NCI-H2196 treated with DMSO at 0.1 percent for 48 hours (cell line): ENCODE measurements around the gene MARS1.

Experiments
- DNase-seq: peaks from one replicate; lab custom pipeline; 2025; ENCODE audit not compliant: unreplicated experiment; lab: John Stamatoyannopoulos, UW

MARS1 gene

DNA sequence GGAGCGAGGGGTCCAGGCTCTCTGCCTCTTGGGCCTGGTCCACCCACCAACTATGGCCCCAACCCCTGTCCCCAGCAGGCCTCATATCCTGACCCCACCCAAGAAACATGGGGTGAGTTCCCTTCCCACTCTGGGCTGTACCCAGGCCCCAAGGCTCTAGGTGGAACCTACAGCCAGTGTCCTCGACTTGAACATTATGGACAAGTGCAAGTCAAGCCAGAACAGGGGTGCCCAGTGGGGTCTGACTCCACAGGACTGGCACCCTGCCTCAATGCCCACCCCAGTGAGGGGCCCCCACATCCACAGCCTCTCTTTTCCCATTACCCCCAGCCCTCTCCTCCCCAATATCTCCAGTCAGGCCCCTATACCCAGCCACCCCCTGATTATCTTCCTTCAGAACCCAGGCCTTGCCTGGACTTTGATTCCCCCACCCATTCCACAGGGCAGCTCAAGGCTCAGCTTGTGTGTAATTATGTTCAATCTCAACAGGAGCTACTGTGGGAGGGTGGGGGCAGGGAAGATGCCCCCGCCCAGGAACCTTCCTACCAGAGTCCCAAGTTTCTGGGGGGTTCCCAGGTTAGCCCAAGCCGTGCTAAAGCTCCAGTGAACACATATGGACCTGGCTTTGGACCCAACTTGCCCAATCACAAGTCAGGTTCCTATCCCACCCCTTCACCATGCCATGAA is 16.8 kb upstream of the MARS1 start:
- DNase-seq: no peak

DNA sequence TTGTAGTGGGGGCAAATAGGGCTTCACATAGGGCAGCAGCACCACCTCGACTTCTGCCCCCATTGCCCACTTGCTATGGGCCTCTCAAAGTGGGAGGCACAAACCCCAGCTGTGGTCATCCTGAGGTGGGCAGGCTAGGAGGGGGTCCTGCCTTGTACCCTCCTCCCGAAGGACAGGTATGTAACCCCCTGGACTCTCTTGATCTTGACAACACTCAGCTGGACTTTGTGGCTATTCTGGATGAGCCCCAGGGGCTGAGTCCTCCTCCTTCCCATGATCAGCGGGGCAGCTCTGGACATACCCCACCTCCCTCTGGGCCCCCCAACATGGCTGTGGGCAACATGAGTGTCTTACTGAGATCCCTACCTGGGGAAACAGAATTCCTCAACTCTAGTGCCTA is 16.2 kb upstream of the MARS1 start:
- no peak for DNase-seq

DNA sequence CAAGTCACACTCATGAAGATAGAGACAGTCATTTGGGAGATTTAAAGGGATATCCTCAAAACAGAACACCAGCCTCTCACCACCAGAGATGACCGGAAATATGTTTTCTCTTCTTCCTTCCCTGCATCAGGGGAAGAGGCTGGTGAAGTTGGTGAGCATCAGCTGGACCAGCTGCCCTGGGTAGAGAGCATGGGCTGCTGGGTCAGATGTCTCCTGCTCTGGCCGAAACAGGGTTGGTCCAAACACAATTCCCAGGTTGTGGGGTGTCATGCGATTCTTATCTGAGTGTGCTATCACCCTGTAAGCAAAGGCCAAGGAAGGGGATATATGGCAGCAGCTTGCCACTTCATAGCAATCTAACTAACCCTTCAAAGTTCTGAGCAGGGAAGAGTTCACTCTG is 15.5 kb upstream of the MARS1 start:
- no peak for DNase-seq

DNA sequence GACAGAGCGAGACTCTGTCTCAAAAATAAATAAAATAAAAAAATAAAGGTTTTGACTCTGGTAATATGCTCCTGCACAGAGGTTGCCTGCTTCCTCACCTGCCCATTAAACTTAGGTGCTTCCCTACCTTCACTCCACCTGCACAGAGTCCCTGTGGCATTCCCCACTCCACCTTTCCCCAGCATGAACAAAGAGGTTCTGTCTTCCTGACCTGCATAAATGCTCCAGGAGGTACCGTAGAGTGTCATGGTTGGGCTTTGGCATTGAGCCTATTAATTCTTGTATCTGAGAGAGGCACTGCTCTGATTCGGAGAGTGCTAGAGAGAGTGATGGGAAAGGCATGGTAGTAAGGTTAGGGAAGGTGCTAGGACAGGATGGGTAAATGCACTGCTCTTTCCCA is 14.5 kb upstream of the MARS1 start:
- DNase-seq: no peak

DNA sequence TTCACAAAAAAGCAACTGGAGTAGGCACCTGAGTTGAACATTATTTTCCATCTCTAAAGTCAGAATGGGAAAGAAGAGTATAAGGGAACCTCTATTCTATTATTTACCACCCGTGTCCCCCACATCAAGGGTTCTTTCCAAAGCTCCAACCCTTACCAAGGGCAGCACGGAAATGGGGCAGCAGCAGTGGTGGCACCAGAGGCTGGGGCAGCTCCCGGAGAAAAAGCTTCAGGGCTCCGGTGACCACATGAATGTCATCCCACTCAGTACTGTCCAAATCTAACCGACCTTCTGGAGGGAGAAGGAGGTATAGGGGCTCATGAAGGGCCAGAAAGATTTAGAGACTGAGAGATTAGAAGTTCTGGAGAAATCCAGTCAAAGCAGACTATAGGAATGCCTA is 14.0 kb upstream of the MARS1 start:
- DNase-seq: no peak

DNA sequence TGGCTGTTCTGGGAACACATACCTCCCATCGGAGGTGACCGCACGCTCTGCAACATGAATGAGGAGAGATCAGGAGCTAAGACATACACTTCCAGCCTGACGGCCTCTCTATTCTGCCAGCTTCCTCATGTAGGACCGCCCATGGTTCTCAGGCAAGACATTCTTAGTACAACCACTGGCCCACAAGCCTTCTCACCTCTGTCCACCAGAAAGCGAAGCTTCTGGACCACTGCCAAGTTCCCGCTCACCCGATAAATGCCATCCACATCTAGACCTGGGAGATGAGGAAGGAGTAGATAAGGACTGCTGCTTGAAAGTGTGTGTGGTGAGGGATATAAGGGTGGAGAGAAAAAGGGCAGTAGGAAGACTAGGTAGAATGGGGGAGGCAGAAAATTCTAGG is 13.4 kb upstream of the MARS1 start:
- no peak for DNase-seq

DNA sequence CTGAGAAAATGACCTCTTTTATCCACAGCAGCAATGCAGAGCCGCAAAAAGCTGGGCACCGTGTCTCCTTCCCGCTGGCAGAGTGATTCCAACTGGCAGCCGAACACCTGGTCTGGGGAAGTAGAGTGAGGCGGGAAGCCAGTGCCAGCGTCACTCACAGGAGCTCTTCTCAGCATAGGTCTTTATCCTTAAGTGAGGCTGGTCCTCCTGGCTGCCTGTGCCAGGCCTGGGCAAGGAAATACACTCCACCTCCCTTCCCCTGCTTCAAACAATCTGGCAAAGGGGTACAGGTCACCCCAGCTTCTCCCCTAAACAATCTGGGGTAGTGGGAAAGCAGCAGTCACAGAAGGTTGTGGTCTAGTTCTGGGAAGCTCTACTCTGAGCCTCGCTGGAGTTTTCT is 13.0 kb upstream of the MARS1 start:
- no peak for DNase-seq

DNA sequence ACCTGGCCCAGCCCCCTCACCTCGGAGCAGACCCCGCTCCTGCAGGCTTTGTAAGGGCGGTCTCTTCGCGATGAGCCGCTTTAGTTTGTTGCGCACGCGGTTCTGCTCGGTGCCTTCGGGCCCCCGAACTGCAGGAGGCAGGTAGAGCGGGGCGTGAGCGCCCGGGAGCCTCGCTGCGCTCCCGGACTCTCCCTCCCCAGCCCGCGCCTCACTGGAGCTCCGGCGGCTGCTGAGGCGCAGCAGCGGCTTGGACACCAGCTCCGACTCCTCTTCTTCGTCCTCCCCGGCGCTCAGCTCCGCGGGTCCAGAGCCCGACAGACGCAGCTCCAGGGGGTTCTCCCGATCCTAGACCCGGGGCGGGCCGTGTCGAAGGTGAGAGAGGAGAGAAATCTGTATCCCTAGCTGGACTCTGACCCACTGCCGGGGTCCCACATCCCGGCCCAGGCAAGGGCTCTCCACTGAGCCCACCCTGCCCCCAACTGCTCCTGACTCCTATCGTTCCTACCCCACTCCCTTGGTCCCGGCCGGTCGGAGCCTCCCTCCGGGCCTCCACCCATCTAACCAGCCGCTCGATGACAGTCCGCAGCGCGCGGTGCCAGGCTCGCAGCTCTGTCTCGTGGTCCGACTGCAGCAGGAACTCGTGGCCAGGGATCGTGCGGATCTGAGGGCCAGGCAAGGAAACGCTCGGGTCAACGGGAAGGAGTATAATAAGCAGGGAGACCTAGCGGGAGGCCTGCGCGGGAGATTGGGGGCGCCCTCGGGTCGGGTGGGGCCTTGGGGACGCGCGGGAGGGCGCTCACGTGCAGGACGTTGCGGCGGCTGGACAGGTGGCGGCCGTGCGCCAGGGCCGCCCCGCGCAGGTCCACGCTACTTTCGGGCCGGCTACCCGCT is 12.4 kb upstream of the MARS1 start:
- DNase-seq: no peak

DNA sequence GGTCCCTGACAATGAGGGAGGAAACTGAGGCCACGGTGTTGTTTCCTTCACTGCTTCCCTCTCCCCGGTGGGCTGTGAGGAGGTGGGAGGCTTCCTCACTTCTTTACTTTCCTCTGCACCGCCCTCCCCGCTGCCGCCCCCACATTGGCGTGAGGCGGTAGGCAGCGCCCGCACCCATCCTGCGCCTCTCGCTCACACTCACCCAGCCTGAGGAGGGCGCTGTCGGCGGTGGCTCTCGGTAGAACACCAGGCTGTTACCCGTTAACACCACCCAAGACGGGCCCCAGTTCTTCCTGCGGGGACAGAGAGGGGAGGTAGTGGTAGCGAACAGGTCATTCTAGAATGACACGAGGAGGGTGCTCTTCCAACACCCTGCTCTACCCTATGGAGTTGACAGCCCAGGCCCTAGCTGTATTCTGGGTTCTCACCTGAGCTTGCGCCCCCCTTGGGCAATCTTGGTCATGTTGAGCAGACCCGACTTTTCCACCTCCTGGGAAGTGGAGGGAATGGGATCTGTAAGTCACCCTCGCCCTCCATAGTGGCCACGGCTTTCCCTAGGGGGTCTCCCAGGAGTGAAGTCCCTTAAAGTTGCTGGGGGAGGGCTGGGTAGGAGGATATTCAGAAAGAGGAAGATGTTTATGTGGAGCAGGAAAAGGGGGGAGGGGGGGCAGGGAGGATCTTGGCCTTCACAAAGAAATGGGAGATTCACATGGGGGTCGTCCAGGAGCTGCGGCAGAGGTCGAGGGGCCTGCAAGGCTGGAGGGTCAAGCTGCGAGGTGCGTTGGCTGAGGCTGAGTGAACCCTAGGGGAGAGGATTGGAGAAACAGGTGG is 11.5 kb upstream of the MARS1 start:
- DNase-seq: no peak

DNA sequence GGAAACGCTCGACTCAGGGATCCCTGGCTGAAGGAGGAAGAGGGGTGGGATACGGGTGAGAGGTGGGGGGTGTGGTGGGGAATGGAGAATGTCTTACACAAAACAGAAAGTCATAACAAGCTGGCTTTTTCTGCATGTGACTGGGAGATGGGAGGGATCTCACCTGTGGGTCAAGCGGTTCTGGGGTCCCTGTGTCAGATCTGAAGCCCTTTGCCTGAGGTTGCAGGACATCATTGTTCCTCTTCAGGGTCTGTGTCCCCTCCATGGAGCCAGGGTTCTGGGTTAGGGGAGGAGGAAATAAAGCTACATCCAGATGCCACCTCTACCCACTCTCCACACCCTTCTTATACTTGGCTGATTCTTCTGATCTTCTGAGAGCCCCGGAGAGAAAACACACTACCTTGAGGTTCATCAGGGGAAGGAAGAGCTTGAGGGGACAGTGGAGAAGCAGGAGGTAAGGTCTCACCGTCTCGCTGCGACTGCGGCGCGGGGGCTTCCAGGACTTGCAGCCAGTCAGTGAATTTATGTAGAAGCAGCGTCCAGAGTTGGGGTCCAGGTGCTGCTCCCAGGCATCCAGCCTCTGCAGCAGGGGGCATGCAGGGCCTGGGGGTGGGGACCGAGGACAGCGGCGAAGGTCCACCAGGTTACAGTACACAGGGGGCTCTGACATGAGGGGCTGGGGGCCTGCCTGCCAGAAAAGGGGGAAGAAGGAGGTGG is 10.7 kb upstream of the MARS1 start:
- no peak for DNase-seq

DNA sequence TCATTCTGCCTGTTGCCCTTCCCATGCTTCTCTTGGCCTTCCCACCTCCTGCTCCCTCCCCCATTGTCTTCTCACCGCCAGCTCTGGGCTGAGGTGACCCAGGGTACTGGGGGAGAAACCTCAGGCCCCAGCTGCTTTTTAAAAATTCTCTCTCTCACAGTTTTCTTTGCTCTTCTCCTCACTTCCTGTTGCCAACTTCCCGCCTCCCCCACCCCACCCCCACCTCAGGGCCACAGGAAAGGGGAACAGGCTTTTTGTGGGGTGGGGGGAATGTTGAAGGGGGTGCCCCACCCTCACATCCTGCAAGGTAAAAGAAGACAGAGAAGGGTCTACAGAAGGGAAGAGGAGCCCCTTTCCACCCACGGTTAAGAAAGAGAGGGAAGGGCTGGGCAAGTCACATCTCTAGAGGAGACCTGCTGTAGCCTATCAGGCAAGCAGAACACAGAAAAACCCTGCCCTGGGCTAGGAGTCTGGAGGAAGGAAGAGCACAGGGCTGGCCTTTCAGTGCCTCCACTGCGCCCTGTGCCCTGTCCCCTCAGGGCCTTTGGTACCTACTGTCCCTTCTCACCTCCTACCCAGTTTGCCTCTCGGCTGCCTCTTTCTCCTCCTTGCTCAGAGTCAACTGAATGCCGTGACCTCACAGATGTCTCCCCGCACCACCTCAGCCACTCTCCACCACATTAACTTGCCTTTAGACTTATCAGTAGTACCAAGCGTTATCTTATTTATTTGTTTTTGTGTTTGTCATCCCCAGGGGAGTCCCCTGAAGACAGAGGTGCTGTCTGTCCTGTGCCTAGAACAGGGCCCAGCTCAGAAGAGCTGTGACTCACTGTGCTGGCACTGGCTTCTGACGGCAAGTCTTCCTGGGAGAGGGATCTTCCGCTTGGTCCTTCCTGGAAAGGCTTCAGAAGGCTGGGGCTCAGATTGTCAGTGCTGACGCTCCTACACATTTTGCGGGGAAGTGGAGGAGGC is 9.9 kb upstream of the MARS1 start:
- DNase-seq: no peak

DNA sequence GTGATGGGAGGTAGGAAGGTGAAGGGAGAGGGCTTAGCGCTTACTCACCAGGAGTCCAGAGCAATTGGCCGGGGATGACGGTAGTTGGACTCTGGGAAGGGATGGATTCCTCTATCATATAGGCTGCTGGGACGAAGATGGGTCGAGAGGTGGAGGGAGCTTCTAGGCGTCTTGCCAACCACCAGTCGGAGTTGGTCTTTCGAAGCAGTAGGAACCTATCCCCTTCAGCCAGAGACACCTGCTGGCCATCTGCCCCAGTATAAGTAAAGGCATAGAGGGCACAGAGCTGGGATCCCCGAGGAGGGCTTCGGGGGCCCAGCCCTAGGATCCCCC is 8.9 kb upstream of the MARS1 start:
- no peak for DNase-seq

DNA sequence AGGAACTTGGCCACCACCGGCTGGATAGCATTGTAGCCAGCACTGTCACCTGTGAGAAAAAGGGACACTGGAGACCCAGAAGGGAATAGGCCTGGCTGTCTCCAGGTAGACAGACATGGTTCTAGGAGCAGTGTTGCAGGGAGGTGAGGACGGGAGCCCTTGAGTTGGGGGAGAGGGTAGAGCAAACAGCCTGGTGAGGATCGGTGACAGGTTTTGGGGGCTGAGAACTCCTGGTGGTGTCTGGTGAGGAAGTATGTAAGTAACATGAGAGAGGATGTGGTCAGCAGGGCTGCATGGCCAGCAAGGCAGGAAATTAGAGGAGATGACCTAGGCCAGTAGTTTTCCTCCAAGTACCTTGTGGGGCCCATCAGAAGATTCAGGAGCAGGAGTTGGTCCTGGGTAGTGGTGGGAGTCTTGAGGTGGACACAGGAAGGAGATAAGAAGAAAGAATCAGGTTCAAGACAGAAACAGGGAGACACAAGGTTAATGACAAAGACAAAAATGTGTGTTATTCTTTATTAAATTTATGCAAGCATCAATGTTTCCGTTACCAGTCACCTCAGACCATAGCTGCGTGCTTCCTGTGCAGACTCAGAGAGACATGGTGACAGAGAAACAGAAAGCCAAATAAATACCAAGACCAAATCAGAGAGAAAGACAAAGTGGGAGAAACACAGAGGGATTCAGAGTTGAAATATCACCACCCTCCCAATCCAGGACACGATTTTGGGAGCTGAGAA is 8.3 kb upstream of the MARS1 start, which contains the start of gene ARHGAP9:
Gene ARHGAP9, minus strand, starts transcription at position 491 of the 740 bp plus-strand sequence. Its CDS starts 460 bp downstream, at position 31.
- DNase-seq: no peak

DNA sequence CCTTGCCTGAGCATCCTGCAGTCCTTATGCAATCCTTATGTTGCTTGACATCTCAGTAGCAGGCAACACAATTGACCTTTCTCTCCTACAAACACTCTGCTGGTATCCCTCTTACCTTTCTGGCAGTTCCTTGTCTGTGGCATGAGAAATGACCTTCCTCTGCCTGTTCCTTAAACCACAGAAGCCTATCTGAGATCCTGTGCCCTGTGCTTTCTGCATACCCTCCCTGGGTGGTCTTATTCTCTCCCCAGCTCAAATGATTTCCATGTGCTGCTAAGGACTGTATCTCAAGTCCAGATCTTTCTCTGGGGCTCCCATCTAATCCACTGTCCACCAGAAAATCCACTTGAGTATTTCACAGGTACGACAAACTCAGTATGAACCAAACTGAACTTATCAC is 6.2 kb upstream of the MARS1 start:
- no peak for DNase-seq

DNA sequence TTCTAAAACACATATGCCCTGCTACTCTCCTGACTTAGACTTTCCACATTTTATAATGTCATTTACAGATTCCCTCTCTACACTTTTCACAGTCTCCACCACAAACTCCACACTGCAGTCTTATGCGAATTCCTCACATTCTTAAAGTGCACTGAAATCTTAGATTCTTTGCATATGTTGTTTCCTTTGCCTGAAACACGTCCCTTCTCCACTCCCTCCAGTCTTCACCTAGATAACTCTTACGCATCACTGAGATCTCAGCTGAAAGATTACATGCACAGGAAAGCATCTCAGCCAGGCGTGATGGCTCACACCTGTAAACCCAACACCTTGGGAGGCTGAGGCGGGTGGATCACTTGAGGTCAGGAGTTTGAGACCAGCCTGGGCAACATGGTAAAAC is 4.4 kb upstream of the MARS1 start:
- no peak for DNase-seq

DNA sequence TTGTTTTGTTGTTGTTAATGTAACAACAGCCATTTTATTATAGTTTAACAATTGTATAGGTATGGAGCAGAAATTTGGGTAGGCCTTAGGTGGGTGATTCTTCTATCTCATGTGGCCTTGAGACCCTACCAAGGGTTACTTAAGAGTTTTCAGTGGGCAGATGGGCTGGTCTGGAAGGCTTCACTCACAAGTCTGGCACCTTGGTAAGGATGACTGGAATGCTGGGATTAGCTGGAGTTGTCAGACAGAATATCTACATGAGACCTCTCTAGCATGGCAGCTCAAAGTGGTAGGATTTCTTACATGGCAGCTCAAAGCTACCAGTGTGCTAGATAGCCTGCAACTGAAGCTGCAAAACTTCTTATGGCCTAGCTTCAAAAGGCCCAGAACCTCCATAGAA is 2.2 kb upstream of the MARS1 start:
- no peak for DNase-seq

DNA sequence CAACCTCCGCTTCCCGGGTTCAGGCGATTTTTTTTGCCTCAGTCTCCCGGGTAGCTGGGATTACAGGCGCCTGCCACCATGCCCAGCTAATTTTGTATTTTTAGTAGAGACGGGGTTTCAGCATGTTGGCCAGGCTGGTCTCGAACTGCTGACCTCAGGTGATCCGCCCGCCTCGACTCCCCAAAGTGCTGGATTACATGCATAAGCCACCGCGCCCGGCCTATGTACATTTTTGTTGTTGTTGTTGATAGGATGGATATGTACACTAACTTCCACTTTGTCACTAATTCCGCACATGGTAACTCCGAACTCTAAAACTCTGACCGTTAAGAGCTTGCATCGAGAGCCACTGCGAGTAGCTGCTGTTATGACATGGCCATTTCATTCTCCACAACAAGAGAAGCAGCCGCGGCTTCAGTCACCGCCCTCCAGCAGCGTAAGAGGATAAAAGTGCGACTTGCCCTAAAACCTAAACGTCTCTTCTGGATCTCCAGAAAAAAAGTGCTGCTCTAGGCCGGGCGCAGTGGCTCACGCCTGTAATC is 742 bp upstream of the MARS1 start:
- no peak for DNase-seq

DNA sequence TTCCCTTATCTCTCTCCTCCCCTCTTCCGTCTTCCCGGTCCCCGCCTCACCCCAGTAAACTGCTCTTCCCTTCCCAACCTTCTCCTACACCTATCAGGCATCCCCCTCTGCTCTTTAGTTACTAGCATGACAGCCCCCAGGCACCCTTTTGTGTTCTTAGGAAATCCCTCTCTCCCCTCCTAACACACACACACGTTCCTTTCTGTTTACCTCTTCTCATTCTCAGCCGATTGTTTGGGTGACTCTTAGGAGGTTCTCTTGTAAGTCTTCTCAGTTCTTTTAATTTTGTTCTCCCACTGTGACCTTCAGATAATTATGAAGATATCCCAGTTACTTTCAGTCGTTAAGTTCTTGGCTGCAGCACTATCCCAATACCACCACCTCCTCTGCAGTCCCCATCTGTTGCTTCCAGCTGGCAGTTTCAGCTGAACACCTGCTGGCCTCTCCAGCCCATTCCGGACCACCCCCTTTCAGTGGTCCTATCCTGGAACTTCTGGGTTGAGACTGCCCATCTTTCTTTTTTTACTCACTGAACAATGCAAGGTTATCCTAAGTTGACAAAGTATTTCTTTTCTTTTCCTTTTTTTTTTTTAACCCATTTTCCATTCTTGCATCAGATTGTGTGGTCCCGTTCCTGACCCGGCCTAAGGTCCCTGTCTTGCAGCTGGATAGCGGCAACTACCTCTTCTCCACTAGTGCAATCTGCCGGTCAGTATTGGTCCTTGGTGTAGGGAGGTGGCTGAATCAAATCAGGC is 711 bp downstream of the MARS1 start:
- no peak for DNase-seq
